ENCODE results near the gene CDH23.

CDH23 gene

DNA sequence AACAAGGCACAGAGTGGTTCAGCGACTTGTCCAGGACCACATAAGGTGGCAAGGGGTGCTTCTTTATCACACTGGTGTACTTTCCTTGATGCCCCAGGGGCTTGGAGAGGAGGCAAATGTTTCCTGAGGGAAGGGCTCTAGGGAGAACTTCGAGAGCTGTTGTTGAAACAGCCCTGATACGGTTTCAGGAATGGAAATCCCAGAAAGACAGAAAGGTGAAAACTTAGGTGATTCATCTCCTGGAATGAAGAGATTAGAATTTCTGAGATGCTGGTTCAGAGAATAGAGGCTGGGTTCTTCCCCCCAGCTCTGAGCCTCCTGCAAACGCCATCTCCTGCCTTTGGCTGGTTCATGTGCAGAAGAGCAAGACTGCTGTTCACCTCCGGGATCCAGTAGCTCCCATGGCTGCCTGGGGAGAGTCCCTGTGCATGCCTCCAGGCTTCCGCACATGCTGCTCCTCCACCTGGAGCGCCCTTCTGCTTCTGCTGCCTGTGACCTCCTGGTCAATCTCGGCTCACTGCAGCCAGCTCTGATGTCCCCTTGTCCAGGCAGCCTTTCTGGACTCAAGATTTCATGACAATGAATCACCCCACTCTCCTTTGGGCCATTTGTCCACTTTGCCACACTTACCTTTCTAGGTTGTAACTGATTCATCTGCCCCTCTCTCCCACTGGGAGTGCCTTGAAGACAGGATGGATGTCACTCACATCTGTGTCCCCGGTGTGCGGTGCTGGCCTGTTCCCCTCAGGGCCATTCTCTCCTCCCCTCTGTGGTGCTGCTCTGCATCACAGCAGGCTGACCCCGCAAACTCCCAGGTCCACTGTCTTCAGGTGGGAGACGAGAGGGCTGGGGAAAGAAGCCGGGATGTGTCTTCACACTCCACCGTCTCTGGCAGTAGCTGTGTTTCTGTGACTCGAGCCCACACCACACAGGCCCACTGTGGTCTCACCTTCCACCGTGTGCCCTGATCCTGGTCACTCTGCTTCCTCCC lies 3.6 kb upstream of the CDH23 start:
- DNase-seq = no peak

DNA sequence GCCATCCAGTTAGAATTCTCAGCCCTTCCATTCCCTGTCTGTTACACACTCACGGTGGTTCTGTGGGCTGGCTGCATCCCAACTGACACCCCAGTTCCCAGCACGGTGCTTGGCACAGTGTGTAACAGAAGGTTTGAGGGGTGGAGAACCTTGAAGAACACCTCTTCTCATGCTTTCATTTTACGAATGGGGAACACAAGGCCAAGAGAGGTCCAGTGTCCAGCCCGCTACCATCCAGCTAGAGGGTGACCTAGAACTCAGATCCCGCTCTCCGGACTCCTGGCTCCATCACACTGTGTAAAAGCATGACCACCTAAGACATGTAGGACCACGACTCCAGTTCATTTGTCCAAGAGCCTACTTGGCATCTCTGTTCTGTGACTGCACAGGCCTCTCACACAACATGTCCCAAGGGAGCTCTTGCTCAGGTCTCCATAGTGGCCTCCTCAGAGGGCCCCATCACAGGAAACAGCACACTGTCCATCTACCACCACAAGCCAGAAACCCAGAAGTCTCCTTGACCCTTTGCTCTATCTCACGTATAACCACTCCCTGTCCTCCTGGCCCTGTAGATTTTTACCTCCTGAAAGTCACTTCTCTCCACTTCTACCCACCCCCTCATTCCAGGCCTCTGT lies 2.8 kb upstream of the CDH23 start:
- DNase-seq = no peak

DNA sequence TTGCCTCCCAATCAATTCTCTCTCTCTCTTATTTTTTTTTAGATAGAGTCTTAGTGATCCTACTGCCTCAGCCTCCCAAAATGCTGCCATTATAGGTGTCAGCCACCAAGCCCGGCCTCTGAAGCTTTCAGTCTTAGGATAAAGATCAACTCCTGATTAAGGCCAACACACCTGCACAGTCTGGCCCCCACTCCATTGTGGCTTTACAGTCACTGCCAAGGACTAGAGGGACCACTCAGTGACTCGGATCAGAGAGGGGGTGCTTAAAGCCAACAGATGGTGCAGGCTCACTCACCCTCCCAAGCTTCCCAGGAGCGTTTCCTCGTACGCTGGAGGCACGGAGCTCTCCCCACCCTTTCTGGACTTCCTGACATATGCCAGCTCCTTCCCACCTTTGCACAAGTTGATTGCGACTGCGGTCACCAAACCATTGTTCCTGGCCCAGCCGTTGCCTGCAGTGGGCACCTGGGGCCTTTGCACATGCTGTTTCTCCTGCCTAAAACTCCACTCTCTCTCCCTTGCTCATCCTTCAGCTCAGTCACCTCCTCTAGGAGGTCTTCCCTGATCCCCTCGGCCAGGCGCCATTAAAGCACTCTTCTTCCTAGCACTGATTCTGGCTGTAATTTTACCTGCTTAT lies 1.7 kb upstream of the CDH23 start:
- DNase-seq = no peak

DNA sequence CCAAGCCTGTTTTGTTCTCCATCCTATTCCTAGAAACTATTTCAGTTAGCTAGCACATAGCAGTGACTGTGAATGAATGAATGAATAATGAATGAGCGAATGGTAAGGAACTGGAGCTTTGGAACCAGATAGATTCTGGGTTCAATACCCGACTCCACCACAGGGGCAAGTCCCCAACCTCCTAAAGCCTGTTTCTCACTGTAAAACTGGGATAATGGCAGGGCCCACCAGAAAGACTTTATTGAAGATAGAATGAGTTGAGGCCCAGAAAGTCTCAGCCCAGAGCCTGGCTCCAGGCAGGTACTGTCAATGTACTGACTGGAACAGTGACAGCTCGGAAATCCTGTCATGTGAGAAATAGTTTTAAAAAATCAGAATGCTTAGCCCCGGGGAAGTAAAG lies 1.1 kb upstream of the CDH23 start:
- DNase-seq = no peak

DNA sequence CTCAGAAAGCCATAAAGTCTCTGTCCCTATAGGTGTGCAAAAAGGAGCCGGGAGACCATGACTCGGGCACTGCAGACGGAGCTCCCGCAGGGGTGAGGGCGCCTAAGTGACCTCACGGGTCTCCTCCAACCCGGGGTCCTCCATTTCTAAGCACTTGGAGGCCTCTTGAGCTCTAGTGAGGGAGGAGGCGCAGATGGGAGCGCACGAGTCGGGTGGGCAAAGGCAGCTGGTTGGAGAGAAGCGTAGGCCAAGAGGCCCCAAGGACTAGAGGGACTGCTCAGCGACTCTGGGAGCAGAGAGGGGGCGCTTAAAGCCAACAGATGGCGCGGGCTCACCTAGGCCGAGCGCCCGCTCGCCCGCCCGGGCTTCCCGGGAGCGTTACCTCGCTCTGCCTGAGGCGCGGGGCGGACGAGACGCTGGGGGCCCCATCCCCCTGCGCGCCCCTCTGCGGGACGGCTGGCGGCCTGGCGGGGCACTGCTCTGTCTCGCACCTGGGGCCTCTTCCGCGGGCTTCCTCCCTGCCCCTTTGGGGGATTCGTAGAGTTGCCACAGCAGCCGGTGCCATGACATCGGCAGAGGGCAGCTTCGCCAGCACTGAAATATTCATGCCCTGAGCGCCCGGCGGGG lies 523 bp upstream of the CDH23 start:
- no peak for DNase-seq

DNA sequence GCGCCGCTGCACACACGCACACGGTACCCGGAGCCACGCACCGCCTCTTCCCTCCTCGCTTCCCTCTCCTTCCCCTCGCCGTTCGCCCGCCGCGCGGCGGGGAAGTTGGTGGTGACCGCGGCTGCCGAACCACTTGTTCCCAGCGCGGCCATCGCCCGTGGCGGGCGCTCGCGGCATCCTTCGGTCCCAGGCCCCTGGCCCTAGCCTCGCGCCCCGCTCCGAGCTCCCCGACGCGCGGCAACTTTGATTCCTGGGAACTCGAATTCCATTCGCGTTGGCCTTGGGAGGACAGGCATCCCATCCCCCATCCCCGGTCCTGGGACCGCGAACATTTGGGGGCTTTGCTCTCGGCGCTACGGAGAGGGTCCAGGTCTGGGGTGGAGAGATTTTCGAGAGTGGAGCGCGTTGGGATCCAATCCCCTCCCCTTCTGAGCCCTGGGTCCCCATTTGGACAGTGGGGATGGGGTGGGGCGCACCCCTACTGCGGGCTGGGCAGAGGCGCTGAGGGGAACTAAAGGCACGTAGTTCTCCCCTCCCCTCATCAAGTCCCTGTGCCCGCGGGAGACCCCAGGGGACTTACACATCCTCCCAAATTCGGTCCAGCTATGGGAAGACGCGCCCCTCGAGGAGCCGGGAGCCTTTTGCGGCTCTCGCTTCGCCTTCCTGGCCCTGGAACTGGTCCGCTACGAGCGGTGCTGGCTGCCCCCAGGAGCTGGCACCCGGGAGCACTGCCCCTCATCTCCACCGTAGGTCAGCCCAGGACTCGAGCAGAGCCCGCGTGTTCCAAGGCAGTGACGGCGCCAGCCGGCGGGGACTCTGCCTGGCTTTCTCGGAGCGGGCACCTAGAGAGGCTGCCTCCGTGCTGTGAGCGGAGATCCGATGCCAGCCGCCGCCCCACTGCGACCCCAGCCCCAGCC lies 834 bp downstream of the CDH23 start:
- no peak for DNase-seq

DNA sequence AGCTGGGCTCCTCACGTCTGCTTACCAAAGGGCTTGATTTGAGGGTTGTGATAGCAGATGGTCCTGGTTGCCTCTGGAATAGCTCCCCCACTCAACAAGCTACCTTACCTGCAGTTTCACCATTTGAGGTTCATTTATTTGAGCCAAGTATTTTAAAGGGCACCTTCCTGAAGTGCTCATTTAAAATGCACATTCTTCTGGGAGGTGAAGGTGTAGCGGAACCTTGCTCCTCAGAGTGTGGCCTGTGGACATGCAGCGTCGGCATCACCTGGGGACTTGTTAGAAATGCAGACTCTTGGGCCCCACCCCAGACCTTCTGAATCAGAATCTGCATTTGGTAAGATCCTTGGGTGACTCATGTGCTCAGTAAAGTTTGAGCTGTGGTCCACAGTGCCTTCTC lies 2.3 kb downstream of the CDH23 start:
- DNase-seq = no peak

DNA sequence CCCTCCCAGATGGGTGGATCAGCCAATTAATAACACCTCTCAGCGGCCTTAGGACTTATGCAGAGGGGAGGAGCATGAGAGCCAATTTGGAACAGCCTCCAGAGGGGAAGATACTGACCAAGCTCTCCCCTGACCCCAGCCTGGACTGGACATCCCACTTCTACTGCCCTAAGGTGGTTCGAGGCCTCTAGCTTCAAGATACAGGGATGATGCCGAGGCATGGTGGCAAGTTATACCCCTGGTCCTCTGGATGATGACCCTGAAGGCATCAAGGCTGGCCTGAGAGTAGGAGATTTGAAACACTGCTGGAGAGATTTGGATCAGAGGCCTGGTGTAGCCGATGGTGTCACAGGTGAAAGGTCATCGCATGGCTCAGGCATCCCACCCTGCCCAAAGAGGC lies 3.2 kb downstream of the CDH23 start:
- DNase-seq = no peak

DNA sequence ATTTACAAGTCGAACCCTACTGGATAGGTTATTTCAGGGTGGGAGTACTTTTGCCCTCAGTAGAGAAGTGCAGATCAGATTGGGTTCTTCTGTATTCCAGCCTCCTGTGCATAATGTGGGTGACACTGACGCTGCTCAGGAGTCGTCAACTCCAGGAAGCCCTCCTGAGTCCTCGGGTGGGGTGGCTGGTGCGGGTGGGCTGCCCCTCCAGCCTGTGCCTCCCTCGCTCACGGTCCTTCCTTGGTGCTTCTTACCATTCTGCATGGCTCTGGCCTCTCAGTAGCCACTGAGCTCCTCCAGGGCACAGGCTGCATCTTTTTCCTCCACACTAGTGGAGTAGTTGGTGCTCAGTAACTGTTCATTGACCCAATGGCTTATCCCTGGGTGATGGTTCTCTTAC lies 4.3 kb downstream of the CDH23 start:
- no peak for DNase-seq

DNA sequence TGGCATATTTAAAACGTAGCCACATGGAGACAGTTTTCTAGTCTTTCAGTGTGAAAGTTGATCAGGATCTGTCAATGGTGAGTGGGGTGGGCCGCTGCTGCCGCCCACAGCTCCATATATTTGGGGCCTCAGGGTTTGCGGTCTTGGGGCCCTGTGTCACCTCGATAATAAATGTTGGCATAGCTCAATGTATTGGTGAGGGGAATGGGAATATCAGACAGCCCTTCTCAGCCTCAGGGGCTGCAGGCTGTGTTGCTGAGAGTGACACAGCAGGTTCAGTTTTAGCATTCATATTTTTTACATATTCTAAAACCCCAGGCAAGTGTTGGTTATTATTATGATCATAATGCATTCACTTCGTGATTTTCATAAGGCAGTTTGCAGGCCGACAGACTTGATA lies 5.3 kb downstream of the CDH23 start:
- DNase-seq = no peak

DNA sequence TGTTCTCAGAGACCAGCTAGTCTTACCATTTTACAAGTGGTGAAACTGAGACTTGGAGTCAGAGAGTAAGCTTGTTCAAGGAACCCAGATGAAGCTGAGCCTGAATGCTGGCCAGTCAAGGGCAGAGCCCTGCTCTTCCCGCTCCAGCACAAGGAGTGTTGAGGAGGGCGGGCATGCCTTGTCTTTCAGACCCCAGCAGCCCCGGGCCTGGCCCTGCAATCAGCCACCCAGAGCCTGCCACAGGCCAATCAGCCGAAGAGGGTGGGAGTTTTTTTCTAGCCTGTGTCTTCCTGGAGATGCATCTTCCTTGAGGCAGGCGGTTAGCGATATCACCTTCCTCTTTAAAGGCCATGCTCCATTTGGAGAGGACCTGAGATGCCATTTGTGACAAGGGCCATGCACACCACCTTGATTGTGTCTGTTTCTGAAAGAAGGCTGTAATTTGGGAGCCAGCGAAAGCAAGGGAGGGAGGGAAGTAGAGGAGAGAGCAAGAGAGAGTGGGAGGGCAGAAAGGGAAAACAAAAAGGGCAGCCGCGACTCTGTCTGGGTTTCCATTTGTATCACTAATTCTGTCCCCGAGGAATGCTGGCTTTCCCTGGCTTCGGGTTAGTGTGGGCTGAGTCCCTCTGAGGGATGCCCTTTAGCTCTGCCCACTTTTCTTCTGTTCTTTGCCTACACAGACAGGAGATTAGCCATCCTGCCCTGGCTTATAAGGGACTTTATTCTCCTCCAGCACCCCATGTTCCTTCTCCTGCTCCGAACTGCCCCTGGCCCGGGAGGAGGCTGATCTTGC lies 8.0 kb downstream of the CDH23 start:
- no peak for DNase-seq

DNA sequence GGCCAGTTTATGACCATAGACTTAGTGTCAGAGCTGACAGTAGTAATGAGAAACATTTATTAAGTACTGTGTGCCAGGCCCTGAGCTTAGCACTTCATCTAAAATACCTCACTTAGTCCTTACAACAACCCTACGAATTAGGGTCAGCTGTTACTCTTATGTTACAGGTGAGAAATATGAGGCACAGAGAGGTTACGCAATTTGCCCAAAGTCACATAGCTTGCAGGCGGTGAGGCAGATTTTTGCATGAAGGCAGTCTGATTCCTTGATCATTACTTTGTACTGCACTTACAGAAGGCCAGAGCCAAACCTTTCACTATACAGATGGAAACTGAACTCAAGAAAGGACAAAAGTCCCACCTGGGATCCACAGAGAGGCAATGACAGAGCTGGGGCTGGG lies 10.2 kb downstream of the CDH23 start:
- DNase-seq = no peak

DNA sequence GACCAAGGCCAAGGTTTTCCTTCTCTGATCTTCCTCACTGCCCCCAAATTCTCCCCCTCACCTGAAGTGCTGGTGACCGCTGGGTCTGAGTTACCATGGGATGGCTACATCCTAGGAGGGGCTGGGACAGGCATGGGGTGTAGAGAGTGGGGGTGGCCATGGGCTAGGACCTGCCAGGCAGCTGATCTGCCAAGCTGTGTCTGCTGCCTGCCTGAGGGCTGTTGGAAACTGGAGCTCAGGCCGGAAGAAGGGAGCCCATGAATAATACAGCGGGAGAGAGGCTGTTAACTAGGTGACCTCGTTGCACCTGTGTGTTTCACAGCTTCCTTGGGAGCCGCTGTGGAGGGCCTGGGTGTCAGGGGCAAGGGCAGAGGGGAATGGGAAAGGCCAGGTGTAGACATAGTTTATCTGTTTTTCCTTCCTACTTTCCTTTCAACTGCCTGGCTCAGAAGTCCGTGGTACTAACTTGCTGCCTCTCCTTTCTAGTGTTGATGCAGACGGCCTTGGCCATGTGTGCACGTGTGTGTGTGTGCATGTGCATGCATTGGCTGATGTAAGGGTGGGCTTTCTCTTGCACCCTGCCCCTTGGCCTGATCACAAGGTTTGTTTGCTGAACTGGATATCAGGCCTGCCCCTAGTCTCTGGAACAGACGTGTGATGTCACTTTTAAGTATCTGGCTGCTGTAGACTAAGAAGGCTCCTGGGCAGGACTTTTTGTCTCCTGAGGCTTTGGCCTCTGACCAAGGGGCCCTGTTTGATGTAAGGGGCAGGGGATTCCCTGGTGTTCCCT lies 11.9 kb downstream of the CDH23 start:
- no peak for DNase-seq

DNA sequence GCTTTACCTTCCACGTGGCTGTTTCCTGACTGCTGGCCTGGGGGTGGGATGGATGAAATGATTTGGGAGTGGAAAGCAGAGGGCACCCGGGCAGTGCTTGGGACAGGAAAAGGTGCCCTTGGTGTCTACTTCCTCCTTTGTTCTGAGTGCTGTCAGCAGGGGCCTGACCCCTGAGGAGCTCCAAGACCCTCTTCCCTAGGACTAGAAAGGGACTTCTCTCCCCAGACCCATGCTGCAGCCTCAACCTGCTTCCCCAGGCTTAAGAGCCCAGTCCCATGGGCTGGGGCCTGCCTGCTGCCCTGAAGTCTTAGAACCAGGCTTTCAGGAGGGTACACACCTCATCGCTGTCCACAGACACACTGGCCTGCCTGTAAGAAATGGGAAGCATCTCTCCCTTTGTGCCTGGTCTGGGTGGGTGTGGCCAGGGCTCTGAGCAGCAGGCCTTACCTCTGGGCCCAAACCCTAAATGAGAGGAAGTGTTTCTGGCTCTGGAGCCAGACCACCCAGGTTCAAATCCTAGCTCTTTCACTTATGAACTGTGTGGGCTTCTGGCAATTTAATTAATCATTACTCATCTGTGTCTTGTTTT lies 12.9 kb downstream of the CDH23 start:
- DNase-seq = no peak

DNA sequence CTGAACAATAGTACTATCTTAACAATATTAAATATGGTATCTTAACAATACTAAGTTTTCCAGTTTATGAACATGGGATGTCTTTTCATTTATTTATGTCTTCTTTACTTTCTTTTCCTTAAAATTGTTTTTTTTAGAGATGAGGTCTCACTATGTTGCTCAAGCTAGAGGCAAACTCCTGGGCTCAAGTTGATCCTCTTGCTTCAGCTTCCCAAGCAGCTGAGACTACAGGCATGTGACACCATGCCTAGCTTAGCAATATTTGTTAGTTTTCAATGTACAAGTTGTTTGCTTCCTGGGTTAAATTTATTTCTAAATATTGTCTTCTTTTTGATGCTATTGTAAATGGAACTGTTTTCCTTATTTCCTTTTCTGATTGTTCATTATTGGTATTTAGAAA lies 16.9 kb downstream of the CDH23 start:
- DNase-seq = no peak

DNA sequence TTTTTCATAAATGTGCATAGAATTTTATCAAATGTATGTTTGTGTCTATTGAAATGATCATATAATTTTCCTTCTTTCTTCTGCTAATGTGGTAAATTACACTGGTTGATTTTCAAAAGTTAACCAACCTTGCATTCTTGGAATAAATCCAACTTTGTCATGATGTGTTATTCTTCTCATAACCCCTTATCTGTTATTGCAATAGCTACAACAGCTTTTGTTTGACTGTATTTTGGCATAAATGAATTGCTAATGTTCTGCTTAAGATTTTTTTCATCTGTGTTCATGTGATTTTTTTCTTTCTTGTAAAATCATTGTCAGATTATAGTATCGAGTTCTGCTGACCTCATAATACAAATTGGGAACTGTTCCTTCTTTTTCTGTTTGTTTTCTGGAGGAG lies 17.6 kb downstream of the CDH23 start:
- DNase-seq = no peak

DNA sequence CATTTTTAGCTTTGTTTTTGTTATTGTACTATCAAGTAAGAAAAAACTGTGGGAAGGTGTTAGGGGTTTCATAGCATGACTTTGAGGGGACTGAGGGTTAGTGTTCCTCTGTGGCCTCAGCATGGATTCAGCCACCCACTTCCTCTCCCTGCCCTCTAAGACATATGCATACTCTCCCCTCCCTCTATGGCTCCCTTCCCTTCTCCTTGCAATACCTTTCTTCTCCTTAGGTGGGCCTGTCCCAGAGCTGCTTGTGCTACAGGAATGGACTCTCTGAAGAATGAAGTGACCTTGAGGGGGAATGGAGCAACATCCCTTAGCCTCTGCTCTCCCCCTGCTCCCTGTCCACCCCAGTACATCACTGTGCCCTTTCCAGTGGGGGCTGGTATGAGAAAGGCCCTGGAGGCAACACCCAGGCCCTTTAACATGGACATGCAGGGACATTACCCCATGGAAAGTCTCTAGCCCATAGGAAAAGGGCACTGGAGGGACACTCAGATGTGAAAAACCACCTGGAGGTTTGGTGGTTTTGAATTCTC lies 22.4 kb downstream of the CDH23 start:
- no peak for DNase-seq

DNA sequence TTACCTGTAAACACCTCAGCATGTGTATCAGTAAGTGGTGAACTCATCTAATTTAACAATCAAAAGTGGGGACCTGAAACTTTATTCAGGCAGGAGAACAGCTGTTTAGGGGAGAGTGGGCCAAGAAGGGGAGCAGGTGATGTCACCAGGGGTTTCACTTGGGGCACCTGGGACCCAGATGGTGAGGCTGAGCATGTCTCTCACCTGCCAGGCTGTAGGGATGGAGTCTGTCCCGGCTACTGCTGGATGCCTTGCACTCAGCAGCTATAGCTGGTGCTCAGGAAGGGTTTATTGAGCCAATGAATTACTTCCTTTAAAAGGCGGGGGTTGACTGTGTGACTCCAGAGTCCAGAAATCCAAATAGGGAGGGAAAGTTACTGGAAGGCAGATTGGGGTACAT lies 23.0 kb downstream of the CDH23 start:
- no peak for DNase-seq

DNA sequence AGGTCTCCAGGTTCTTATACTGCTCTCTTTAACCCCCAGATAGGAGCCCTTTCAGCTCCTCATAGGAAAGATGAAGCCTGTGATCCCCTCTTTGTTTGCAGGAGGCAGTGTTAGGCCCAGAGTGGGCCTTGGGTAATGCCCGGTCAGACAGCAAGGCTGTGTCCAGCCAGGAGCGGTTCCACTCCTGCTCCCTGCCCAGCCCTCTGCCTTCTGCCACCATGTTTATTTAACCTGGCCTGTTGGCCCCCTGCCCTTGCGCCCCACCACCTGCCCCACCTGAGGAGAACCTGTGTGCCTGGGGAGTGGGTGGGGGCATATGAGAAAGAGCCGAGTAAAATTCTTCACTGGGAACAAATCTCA lies 24.3 kb downstream of the CDH23 start:
- no peak for DNase-seq

DNA sequence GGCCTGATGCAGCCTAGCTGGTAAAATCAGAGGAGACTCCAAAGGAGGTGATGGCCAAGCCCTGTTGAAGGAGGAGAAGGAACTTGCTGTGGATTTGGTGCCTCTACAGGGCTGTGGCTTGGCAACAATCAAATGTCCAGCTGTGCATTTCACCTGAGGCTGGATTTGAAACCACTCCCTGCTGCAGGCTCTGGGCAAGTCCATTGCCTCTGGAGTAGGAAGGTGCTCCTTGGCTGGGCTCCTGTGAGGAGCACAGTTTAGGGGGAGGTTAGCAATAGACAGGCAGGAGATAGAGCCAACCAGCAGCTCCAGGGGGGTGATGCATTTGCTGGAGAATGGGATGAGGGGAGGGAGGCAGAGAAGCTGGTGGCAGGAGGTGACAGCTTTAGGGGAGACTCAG lies 26.5 kb downstream of the CDH23 start:
- no peak for DNase-seq
